A673 (cell line): ENCODE results near the gene RSPH3.

Experiments
- CTCF ChIP-seq: fragments of 300-800, 200-600 bp; sonication (generic); conservative IDR thresholded peaks from 2 replicates; pipeline ENCODE4 v1.5.1; 2017; ENCODE audit warnings: low read depth, mild to moderate bottlenecking, antibody characterized with exemption, low read length, moderate library complexity, mixed read lengths
- EZH2 ChIP-seq: fragments of 200-600 bp; sonication (generic); IDR thresholded peaks from 2 replicates; pipeline ENCODE4 v1.6.1; 2017; ENCODE audit warnings: borderline replicate concordance, low read depth, mild to moderate bottlenecking, mixed read lengths, antibody characterized with exemption, low read length; ENCODE audit not compliant: poor library complexity, severe bottlenecking

GRCh38 chr6:159012201-159012600, 12.2 kb upstream of the RSPH3 start:
- TF ChIP-seq EZH2 (no peak), CTCF (no peak)
